Mesodermal cell (in vitro differentiated cells): ENCODE measurements around the gene ARPC4.
"Not testable (repeated sequence)": the region's sequence is repeated elsewhere in the genome, so short reads cannot be mapped to it uniquely, and the experiment has no call there.

ENCODE experiments used
- H3K27ac ChIP-seq: 2 replicates; pipeline ENCODE4 v1.7.0; 2013; ENCODE audit warnings: mild to moderate bottlenecking, low read depth, low read length, moderate library complexity; ENCODE audit not compliant: severe bottlenecking
- H3K36me3 ChIP-seq: 2 replicates; pipeline ENCODE4 v1.7.1; 2013; ENCODE audit warnings: mild to moderate bottlenecking, low read length, moderate library complexity; ENCODE audit not compliant: control insufficient read depth, insufficient read depth
- H3K4me1 ChIP-seq: one replicate; pipeline ENCODE4 v1.7.1; 2013; ENCODE audit warnings: mild to moderate bottlenecking, low read length; ENCODE audit not compliant: insufficient read depth, control insufficient read depth, poor library complexity, severe bottlenecking
- H3K4me3 ChIP-seq: 2 replicates; pipeline ENCODE4 v1.7.0; 2013; ENCODE audit warnings: low read length, control low read depth, mild to moderate bottlenecking; ENCODE audit not compliant: insufficient read depth, poor library complexity, severe bottlenecking; ENCODE audit errors: extremely low read depth
- H3K9me3 ChIP-seq: 2 replicates; pipeline ENCODE4 v1.7.1; 2013; ENCODE audit warnings: mild to moderate bottlenecking, low read length, moderate library complexity; ENCODE audit not compliant: control insufficient read depth
- WGBS, 2 experiments: methylation state at CpG; one replicate each; pipeline ENCODE4 v1.1.5; 2013; ENCODE audit warnings: missing lambda C conversion rate in 2 of 2; ENCODE audit not compliant: insufficient coverage in 2 of 2; 5-methylcytosine and 5-hydroxymethylcytosine counted together

Gene ARPC4

DNA sequence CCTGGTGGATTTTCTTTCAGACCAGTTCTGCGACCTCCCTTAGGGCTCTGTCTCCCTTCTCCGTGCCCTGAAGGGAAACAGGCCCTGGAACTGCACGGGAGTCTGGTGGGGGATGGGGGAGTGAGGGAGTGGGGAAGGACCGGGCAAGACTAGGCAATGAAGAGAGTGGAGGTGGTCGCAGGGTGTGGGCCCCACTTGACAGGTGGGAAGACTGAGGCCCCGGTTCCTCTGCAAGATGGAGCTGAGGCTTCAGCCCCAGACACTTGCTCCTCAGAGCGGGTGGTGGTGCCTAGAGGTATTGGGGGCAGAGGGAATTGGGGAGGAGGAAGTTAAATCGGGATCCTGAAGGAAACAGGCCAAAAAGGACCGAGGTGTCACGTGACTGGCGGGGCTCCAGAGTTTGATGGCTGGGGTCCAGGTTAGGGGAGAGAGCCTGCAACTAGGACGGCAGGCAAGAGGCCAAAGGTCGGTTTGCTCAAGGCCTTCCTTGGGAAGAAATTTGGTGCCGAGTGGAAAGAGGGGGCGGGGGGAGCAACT lies 22.5 kb upstream of the ARPC4 start:
- H3K4me3 ChIP-seq: peak overlapping the region; percentile 43
- peaks cover 5% of the 10 kb centered on the region for H3K4me1 ChIP-seq

DNA sequence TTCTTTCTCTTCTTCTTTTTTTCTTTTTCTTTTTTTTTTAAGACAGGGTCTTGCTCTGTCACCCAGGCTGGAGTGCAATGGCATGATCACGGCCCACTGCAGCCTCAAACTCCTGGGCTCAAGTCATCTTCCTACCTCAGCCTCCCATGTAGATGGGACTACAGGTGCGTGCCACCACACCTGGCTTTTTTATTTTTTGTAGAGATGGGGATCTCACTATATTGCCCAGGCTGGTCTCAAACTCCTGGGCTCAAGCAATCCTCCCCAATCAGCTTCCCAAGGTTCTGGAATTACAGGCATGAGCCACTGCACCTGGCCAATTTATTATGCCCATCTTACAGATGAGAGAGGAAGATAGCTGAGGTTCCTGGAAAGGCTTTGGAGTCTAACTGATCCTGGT lies 21.9 kb upstream of the ARPC4 start:
- WGBS, 2 experiments: 88 to 90% methylated on average over 1 to 2 of the region's 2 CpGs

More for the DNA sequence above, 22.5 kb upstream of the ARPC4 start:
- Histone ChIP-seq H3K9me3 (no peaks in the 10 kb centered on the region), H3K36me3 (no peaks in the 10 kb centered on the region), H3K27ac (no peak overlapping the region)
- WGBS, 2 experiments: 53 to 71% methylated on average over 9 to 10 of the region's 15 CpGs

DNA sequence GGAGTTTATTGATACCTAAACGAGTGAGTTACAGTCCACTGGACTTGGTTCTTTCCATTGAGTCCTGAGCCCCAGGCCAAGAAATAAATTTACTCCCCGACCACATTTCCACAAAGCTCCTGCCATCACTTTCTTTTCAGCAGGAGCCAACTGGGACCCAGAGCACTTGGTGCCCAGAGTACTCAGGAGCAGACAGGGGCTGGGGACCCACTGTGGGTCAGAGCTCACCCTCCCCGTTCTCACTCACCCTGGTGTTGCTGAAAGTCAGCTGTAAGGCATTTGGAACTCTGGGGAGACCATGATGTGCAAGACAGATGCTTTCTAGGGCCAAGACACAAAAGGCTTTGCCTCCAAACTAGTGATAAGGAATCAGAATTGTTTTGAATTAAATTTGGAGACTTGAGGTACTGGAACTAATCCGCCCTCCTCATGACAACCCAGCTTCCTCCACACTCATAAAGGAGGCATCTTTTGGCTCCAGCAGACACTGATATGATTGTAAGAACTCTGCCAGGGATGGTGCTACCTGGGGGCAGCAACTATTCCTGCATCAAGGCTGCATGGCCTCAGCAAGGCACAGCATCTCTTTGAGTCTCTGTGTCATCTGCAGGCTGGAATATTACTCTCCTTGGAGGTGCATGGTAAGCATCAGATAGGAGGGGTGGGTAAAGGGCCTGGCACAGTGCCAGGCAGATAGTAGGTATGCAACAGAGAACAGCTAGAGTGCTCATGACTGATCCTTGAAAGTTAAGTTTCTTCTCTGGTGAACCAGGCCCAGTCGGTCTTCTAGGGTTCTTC lies 15.8 kb upstream of the ARPC4 start:
- H3K9me3 ChIP-seq: no peaks in the 10 kb centered on the region
- 74 to 100% methylated on average over 1 to 3 of the region's 5 CpGs for WGBS, 2 experiments
- peaks cover 3% of the 10 kb centered on the region for H3K4me1 ChIP-seq
- no peak overlapping the region for H3K4me3 ChIP-seq
- H3K27ac ChIP-seq: no peak overlapping the region
- H3K36me3 ChIP-seq: peaks cover 26% of the 10 kb centered on the region

More for the DNA sequence above, 21.9 kb upstream of the ARPC4 start:
- not testable (repeated sequence) for H3K4me1 ChIP-seq, H3K9me3 ChIP-seq, H3K27ac ChIP-seq, H3K4me3 ChIP-seq, H3K36me3 ChIP-seq

DNA sequence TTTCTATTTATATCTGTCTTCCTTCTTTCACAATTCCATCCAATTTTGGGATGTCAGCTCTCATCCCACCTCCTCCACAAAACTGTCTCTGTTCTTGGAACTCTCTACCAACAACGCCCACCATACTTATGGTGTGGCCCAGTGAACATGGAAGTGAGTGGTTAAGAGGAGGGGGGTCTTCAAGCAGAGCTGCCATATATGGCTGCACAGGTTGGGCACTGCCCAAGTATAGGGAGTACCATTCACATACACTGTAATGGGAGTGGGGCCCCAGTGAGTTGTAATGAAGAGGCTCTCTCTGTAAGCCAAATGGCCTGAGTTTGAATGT lies 15.2 kb upstream of the ARPC4 start:
- no peak overlapping the region for H3K27ac ChIP-seq
- WGBS, 2 experiments: no CpG with 5 or more reads among the region's 1 CpG
- H3K9me3 ChIP-seq: no peaks in the 10 kb centered on the region
- H3K4me1 ChIP-seq: peaks cover 3% of the 10 kb centered on the region
- H3K36me3 ChIP-seq: peaks cover 31% of the 10 kb centered on the region
- no peak overlapping the region for H3K4me3 ChIP-seq

DNA sequence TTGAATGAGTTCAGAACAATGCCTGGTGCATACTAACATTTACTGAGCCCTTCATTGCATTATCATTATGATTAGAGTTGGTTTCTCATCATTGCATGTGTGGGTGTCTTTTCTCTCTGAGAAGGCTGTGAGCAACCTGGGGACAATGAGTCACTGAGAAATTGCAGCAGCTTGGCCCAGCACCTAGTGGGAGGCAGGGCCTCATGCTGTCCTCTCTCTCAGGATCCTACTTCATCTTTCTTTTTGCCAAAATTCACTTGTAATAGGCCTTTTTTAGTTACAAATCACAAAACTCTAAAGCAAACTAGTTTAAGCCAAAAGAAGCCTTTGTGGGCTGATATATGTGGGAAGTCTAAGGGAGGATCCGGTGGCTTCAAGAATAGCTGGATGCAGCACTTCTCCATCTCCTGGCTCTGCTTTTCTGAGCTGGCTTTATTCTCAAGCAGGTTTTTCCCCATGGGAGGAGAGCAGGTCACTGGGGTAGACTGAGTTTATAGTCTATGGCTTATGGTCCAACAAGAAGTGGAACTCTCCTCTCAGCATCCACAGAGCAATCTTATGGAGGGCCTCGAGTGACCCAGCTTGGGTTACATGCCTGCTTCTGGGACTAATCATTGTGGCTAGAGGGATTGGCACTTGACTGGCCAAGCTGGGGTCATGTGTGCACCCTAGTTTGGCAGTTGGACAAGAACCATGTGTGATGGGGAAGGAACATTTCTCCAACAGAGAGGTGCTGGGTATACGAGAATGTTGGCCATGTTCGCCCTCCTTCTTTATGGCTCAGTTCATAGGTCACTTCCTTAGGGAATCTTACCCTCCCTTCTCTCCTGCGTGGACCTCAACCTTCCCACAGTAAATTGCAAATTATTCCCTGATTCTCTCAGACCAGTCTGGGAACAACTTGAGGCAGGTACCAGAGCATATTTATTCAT lies 14.5 kb upstream of the ARPC4 start:
- peaks cover 3% of the 10 kb centered on the region for H3K4me1 ChIP-seq
- H3K9me3 ChIP-seq: no peaks in the 10 kb centered on the region
- H3K4me3 ChIP-seq: no peak overlapping the region
- 97 to 99% methylated on average over 4 to 5 of the region's 5 CpGs for WGBS, 2 experiments
- H3K36me3 ChIP-seq: peaks cover 33% of the 10 kb centered on the region
- no peak overlapping the region for H3K27ac ChIP-seq

DNA sequence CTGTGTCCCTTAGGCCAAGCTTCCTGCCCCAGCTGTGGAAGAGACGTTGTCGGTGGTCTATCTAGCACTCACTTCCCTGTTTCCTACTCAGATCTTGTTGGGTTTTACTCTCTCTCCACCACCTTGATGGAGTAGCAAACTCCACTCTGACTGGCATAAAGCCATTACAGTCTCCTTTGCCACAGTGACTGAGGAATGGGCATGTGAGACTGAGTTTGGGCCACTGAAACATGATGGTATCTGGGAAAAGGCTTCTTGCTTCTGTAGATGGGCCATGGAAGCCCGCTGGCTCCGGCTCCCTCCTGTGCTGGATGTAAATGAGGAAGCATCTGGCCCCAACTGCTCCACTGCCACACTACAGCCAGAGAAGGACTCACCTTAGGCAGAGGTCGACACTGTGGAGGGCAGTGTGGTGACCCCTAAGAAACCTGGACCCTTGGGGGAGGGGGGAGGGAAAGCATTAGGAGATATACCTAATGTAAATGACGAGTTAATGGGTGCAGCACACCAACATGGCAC lies 13.7 kb upstream of the ARPC4 start:
- Histone ChIP-seq H3K4me1 (peaks cover 3% of the 10 kb centered on the region), H3K36me3 (peaks cover 40% of the 10 kb centered on the region)
- 90 to 100% methylated on average over 2 to 4 of the region's 6 CpGs for WGBS, 2 experiments

DNA sequence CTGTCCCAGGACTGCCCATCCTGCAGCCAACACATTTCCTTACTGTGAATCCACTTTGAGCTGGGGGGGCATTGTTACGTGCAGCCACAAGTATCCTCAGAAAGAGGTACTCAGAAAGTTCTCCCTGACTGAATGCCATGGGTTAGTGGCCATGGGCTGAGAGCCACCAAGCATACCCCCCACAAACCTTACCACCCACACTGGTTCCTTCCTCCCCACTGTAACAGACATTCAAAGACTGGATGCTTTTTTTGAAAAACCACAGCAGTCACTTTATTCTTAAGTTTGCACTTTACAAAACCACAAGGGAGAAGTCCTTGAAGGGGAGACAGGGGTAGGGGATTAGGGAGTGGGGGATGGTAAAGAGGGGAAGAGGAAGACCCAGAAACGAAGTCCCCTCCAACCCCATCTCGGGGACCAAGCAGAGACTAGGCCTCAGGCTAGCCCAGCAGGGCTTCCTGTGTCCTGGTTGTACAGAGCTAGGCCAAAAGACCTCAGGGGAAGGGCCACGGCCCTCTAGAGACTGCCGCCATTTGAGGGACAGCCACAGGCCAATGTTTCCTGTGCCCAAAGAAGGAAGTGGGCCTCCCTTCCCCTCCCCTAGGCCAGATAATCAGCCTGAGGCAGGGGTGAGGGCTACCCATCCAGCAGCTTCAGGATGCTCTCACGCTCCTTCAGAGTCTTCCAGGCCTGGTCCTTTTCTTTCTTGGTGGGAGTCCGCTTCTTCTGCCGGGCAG lies 13.0 kb upstream of the ARPC4 start:
- Histone ChIP-seq H3K4me1 (peaks cover 3% of the 10 kb centered on the region), H3K36me3 (peaks cover 41% of the 10 kb centered on the region), H3K27ac (peak overlapping the region; percentile 10), H3K4me3 (no peak overlapping the region), H3K9me3 (no peaks in the 10 kb centered on the region)
- WGBS, 2 experiments: 92 to 95% methylated on average over 7 to 8 of the region's 8 CpGs

More for the DNA sequence above, 13.7 kb upstream of the ARPC4 start:
- Histone ChIP-seq H3K4me3 (no peak overlapping the region), H3K9me3 (no peaks in the 10 kb centered on the region), H3K27ac (no peak overlapping the region)

DNA sequence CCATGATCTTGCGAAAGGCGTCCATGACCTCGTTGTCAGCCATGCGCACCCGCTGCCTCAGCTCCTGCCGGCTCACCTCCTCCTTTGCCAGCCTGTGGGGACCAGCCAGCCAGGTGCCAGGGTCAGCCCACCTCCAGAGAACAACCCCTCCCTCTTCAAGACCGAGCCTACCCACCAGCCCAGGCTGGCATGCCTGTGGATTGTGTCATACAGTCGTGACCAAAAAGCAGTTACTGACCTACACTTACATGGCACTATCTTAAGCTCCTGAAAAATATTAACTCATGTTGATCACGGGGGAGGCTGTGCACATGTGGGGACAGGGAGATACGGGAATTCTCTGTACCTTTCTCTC lies 12.4 kb upstream of the ARPC4 start:
- 90 to 96% methylated on average over 9 to 10 of the region's 10 CpGs for WGBS, 2 experiments
- no peak overlapping the region for H3K4me3 ChIP-seq
- peaks cover 3% of the 10 kb centered on the region for H3K4me1 ChIP-seq
- H3K36me3 ChIP-seq: peaks cover 46% of the 10 kb centered on the region
- no peak overlapping the region for H3K27ac ChIP-seq
- no peaks in the 10 kb centered on the region for H3K9me3 ChIP-seq

DNA sequence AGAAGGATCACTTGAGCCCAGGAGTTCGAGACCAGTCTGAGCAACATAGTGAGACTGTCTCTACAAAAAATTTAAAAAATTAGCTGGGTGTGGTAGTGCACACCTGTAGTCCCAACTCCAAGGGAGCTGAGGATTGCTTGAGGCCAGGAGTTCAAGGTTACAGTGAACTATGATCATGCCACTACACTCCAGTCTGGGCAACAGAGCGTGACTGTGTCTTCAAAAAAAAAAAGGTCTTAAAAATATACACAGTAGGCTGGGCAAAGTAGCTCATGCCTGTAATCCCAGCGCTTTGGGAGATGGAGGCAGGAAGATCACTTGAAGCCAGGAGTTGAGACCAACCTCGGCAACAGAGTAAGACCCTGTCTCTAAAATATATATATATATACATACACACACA lies 12.0 kb upstream of the ARPC4 start:
- Histone ChIP-seq H3K4me3 (no peak overlapping the region), H3K27ac (no peak overlapping the region), H3K4me1 (peaks cover 3% of the 10 kb centered on the region), H3K36me3 (peaks cover 50% of the 10 kb centered on the region), H3K9me3 (no peaks in the 10 kb centered on the region)
- WGBS, 2 experiments: 91 to 100% methylated on average over 2 to 3 of the region's 4 CpGs

DNA sequence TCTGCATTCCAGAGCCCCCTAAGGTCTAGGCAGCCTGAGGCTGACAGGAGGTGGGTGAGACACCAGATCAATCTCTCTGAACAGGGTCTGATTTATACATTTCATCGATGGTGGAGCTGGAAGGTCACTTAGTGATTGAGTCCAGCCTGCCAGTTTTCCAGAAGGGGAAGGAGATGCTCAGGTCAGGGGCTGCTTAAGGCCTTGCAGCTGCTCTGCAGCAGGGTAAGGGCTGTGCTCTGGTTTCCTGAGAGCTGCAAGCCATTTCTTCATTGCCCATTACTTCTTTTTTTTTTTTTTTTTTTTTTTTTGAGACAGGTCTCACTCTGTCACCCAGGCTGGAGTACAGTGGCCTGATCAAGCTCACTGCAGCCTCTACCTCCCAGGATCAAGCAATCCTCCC lies 11.3 kb upstream of the ARPC4 start:
- Histone ChIP-seq H3K9me3 (no peaks in the 10 kb centered on the region), H3K27ac (no peak overlapping the region), H3K36me3 (peaks cover 55% of the 10 kb centered on the region), H3K4me3 (no peak overlapping the region), H3K4me1 (peaks cover 3% of the 10 kb centered on the region)
- 91 to 100% methylated on average over 1 of the region's 1 CpG for WGBS, 2 experiments
